Measurements from ENCODE around the gene ZNF408.
"Not testable (repeated sequence)": the region's sequence is repeated elsewhere in the genome, so short reads cannot be mapped to it uniquely, and the experiment has no call there.

The ZNF408 gene

DNA sequence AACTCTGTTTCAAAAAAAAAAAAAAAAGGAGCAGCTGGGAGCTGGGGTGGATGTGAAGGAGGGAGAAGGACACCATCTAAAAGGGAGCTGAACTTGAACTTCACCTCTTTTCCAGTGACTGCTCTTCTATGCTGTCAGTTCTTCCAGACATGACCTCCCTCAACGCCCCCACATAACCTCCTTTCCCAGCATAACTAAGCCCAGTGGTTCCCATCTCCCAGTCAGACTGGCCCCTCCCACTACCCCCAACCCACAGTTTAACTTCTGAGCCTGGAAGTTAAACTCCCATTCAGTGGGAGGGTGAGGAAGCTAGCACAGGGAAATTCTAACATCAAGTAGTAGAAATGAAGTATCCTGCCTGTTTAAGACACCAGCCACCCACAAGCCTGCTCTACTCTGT is 2.2 kb upstream of the ZNF408 start:
- DNase-seq: no peak

DNA sequence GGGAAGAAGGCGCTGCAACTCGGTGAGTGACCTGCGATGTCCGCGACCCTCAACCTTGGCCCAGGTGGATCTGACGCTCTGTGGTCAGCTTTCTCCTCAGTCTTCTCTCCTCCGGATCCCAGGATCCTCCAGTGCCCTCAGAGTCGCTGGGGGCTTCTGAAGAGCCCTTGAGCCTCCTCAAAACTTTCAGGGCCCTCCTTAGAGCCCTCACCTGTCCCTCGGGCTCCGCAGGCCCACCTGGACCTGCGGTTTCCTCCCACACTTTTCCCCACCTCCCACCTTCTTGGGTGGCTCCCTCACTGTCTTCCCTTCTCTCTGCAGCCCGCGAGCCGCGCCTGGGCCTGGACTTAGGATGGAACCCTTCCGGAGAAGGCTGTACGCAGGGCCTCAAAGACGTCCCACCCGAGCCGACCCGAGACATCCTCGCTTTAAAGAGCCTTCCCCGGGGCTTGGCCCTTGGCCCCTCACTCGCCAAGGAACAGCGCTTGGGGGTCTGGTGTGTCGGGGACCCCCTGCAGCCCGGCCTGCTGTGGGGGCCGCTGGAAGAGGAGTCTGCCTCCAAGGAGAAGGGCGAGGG is 335 bp downstream of the ZNF408 start:
- DNase-seq: no peak

DNA sequence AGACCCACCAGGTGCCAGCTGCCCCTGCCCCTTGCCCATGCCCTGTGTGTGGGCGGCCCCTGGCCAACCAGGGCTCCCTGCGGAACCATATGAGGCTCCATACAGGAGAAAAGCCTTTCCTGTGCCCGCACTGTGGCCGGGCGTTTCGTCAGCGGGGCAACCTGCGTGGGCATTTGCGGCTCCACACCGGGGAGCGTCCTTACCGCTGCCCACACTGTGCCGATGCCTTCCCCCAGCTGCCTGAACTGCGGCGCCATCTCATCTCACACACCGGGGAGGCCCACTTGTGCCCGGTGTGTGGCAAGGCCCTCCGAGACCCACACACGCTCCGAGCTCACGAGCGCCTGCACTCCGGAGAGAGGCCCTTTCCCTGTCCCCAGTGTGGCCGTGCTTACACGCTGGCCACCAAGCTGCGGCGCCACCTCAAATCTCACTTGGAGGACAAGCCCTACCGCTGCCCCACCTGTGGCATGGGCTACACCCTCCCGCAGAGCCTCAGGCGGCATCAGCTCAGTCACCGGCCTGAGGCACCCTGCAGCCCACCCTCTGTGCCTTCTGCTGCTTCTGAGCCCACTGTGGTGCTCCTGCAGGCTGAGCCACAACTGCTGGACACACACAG is 4.3 kb downstream of the ZNF408 start:
- no peak for DNase-seq

DNA sequence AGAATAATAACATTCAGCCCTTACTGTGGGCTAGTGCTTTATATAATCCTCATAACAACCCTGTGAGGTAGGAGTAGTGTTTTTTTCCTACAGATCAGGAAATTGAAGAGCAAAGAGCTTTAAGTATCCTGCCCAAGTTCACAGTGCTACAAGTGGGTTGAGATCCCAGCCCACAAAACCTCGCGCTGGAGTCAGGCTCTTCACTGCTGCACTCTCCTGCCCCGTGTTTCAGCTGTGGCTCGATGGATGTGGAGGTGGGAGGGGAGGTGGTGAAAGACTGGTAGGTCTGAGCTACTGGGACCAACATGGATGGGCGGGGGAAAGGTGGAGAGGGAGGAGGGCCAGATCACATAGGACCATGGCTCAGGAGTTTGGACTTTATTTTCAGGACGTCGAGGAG is 6.1 kb downstream of the ZNF408 start:
- no peak for DNase-seq

DNA sequence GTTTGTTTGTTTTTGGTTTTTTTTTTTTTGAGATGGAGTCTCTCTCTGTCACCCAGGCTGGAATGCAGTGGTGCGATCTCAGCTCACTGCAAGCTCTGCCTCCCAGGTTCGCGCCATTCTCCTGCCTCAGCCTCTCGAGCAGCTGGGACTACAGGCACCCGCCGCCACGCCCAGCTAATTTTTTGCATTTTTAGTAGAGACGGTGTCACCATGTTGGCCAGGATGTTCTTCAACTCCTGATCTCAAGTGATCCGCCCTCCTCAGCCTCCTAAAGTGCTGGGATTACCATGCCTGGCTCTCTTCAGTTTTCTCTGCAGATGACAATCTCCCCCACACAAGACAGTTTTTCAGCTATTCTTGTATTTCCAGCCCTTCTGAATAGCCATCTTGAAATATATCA is 8.5 kb downstream of the ZNF408 start:
- DNase-seq: not testable (repeated sequence)

DNA sequence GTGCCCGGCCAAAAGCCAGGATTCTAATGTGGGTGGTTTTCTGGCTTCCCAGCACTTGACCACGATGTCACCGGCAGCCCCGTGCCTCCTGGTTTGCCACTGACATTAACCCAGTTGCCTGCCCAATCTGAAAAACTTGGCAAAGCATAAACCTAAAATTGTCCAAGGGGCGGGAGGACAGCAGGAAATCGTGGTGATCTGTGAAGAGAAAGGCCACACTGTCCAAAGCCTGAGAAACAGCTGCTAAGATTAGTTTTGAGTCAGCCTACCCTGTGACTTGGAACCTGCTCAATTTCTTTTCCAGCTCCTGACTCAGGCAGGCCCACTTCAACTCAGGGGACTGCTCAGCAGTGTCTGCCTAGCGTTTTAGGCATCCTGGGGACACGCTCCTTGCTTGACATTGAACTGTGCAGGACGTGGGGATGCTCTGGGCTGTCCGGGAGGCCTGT is 10.0 kb downstream of the ZNF408 start:
- no peak for DNase-seq

DNA sequence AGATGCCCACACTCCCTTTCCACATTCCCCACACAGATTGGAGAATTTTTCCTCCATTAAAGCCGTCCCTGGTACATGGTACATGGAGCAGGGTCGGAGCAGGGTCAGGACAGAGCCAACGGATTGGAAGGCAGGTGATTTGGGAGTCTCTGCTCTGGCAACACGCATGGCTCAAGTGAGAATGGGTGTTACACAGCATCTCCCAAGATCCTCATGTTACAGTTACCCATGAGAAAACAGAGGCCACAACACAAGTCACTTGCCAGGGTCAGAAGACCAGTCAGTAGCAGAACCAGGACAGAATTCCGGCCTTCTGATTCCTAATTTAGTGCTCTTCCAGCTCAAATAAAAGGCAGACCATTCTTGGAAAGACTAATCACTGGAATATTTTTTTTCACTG is 10.5 kb downstream of the ZNF408 start:
- no peak for DNase-seq

DNA sequence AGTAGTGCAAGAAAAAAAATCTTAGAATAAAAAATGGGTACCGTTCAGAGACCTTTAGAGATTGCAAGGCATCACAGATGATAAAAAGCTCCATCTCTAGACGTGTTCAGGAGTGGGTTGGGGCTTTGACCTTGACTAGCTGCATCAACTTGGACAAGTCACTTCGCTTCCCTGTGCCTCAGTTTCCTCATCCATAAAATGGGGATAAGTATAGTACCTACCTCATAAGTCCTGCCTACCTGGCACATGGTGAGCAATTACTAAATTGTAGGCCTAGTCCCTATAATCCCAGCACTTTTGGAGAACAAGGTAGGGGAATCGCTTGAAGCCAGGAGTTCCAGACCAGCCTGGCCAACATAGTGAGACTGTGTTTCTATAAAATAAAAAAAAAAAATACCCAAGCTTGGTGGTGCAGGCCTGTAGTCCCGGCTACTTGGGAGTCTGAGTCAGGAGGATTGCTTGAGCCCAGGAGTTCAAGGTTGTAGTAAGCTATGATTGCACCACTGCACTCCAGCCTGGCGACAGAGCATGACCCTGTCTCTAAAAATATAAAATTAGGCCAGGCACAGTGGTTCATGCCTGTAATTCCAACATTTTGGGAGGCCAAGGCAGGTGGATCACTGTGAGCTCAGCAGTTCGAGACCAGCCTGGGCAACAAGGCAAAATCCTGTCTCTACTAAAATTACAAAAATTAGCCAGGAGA is 12.2 kb downstream of the ZNF408 start:
- no peak for DNase-seq

DNA sequence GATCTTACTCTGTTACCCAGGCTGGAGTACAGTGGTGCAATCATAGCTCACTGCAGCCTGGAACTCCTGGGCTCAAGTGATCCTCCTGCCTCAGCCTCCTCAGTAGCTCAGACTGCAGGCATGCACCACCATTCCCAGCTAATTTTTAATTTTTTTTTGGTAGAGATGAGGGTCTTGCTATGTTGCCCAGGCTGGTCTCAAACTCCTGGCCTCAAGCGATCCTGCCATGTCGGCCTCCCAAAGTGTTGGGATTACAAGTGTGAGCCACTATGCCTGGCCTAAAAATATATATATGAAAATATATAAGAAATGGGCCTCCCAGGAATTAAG is 17.0 kb downstream of the ZNF408 start:
- not testable (repeated sequence) for DNase-seq

DNA sequence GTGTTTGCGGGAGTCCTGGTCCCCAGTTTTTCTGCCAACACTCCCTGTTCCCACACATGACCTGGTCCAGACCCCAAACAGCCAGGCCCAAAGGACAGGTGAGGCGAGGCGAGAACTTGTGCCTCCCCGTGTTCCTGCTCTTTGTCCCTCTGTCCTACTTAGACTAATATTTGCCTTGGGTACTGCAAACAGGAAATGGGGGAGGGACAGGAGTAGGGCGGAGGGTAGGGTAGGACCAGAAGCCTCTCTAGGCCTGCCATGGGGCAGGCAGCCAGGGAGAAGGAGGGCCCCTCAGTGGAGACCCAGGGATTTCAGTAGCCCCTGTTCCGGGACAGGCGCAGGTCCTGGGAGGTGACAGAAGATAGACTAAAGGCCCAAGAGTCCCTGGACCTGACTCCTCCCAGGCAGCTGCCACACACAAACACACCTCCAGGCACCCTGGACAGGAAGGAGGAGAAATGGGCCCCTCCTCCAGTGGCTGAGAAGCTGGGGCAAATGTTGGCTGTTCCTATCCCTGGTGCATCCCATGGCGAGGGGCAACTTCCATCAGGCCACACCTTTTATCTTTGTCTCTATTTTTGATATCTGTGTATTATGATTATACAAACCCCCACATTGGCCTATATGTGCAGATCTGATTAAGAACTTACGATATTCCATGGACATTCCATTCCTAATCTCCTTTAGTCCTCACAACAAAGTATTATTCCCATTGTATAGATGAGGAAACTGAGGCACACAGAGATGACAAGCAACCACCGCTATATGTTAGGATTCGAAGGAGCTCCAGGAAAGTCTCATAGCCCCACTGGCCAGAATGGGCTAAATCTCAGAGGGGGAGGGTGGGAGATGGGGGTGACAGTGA is 17.6 kb downstream of the ZNF408 start:
- no peak for DNase-seq

DNA sequence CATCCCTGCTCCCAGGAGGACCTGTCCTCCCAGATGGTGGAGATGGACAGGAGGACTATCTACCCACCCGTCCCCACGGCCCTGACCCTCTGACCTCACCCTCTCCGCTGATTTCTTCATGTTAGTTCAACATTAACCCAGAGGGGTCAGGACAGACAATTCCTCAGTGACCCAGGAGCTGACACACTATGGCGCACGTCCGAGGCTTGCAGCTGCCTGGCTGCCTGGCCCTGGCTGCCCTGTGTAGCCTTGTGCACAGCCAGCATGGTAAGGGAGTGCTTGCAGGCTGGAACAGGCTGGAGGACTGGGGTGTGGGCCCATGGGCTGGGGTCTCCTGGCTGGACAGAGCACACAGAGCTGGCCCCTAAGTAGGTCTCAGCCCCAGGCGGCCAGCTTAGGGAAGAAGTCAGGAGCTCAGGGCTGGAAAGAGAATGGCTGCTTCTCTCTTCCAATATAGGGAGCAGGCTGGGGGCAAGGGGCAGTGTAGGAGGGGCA is 18.3 kb downstream of the ZNF408 start, which contains the start of gene F2:
TSS of gene F2 (plus strand) at position 166 of the 495 bp plus-strand sequence. CDS start at position 189, 23 bp downstream.
- no peak for DNase-seq

DNA sequence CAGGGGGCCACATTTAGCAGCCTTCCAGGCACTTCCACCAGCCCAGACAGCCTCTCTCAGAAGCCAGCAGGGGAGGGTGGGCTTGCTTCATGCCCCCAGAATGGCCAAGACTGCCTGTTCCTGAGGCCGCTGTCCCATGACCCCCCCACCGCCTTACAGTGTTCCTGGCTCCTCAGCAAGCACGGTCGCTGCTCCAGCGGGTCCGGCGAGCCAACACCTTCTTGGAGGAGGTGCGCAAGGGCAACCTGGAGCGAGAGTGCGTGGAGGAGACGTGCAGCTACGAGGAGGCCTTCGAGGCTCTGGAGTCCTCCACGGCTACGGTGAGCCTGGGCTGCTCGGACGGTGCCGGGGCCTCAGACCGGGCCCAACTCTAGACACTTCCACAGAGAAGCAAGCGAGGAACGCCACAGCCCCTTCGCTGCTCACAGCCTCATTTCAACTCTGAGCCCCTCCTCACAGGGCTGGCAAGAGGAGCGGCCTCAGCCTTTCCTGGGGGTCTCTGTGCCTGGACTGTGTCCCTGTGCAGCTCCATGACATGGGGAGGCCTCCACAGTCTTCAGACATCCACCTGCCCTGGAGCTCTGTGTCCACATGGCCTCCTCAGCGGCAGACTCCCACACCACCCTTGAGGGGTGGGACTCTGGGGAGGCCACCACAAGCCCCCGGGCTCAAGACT is 18.9 kb downstream of the ZNF408 start:
- no peak for DNase-seq

DNA sequence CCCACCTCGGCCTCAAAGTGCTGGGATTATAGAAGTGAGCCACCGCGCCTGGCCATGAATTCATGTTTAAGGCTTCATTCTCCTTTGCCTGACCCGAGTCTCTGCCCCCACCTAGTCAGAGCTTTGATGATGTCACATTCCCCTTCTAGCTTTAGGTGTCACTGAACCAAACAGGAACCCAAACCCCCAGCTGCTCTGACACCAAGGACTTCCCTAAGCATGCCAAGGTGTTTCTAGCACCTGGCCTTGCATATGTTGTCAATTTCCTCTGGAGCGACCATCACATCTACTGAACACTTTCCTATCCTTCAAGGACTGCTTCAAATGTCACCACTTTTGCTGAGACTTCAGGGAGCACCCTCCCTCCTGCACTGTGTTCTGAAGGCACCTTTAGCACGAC is 20.5 kb downstream of the ZNF408 start:
- DNase-seq: no peak

DNA sequence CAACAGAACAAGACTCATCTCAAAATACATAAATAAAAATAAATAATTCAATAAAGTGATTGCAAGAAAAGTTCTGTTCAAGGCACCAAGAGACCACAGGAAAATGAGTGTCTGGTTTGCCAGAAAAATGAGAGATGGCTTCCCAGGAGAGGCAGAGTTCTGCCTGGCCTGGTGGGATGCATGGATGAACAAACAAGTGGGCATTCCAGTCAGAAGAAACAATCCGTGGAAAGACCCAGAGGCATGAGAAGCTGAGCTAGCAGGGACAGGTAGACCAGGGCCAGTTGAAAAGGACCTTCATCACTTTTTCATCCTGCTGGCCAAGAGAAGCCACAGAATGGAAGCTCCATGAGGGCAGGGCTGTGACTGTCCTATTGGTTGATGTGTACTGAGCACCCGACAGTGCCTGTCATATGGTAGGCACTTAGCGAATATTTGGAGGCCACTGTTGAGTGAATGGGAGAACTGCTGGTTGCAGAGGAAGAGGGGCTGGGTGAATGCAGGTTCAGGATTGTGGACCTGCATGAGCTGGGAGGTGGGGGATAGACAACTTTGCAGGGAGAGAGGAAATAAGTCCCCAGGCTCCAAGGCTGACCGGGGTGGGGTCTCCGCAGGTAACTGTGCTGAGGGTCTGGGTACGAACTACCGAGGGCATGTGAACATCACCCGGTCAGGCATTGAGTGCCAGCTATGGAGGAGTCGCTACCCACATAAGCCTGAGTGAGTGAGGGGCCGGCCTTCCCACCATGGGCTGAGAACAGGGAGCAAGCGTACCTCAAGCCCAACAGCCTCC is 21.9 kb downstream of the ZNF408 start:
- DNase-seq: no peak

DNA sequence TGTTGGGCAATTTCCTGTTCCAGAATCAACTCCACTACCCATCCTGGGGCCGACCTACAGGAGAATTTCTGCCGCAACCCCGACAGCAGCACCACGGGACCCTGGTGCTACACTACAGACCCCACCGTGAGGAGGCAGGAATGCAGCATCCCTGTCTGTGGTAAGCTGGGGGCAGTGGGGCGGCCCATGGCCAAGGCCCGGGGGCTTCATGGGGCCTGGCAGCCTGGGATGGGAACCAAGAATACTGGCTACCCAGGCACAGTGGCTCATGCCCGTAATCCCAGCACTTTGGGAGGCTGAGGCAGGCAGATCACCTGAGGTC is 22.5 kb downstream of the ZNF408 start:
- DNase-seq: no peak

DNA sequence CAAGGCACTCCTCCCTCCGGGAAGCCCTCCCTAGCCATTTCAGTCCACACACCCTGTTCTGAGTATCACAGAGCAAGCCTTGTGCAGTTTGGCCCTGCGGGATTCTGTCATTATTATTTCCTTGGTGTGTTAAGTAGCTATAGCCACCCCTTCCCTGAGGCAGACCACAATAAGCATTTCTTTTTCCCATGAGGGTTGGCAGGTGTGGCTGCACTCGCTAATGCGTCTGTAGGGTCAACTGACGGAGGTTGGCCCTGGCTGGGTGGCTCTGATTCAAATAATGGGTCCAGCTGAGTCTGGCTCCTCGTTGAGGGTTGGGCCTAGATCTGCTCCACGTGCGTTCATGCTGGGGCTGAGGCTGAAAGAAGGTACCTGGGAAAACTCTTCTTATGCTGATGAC is 23.3 kb downstream of the ZNF408 start:
- no peak for DNase-seq

DNA sequence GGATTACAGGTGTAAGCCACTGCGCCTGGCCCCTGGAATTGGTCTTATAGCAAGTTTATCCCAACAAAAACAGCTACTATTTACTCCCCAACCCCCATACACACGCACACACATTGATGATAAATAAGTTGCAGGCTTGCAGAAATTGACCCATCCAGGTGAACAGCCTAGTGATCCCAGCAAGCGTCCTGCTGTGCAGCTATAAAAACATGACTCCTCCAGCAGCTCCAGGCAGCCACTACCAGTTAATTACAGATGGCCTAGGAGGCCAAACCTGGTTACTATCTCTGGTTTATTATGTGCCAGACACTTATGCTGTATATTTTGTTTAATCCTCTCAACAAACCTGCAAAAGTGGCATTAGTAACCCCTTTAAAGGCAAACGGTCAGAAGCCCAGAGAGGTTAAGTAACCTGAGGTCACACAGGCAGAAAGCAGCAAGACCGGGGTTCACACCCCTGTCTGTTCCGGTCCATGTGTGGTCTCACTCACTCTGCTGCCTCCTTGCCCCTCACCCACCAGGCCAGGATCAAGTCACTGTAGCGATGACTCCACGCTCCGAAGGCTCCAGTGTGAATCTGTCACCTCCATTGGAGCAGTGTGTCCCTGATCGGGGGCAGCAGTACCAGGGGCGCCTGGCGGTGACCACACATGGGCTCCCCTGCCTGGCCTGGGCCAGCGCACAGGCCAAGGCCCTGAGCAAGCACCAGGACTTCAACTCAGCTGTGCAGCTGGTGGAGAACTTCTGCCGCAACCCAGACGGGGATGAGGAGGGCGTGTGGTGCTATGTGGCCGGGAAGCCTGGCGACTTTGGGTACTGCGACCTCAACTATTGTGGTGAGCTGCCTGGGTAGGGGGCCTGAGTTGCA is 24.7 kb downstream of the ZNF408 start:
- DNase-seq: no peak

DNA sequence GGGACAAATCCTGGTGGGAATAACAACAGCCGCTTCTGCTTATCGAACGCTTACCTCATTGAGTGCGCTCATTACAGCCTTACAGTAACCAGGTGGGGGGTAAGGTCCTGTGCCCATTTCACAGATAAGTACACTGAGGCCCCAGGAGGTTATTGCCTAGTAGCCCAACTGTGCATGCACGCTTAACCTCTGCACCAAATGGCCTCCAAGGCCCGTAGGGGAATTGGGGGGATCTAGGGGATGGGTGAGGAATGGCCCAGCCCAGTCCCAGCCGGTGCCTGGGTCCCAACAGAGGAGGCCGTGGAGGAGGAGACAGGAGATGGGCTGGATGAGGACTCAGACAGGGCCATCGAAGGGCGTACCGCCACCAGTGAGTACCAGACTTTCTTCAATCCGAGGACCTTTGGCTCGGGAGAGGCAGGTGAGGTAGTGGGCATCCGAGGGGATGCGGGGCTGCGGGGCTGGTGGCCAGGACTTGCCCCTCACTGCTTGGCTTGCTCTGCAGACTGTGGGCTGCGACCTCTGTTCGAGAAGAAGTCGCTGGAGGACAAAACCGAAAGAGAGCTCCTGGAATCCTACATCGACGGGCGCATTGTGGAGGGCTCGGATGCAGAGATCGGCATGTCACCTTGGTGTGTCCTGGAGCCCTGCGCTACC is 25.5 kb downstream of the ZNF408 start:
- no peak for DNase-seq

DNA sequence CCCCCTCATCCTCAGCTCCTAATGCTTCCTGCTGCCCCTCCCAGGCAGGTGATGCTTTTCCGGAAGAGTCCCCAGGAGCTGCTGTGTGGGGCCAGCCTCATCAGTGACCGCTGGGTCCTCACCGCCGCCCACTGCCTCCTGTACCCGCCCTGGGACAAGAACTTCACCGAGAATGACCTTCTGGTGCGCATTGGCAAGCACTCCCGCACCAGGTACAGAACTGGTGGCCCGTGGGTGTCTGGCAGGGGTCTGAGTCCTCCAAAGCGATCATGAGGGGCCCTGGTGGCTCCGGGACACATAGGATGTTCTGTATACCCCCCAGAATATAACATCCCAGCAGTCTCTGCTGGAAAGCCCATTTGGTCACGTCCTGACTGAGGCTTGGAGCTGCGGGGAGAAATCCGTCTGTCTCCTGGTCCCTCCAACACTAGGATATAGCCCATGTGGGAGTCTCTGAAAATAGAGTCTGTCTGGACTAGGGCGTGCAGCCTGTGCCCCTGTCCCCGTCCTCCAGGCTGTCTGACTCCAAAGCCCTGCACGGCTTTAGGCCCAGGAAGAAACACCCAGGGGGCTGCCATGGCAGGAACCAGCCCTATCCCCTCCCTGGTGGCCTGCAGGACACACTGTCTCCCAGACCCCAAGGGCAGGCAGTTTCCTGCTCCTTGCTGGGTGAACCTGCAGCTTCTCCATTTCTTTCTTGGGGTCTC is 27.3 kb downstream of the ZNF408 start:
- DNase-seq: no peak

DNA sequence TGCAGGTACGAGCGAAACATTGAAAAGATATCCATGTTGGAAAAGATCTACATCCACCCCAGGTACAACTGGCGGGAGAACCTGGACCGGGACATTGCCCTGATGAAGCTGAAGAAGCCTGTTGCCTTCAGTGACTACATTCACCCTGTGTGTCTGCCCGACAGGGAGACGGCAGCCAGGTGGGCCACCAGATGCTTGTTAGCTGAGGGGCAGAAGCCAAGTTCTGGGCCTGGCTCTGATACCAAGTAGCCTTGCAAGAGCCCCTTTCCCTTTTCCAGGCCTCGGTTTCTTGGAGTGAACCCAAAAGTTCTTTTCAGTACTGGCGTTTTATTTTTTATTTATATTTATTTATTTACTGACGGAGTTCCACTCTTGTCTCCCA is 27.8 kb downstream of the ZNF408 start:
- no peak for DNase-seq
